Mucosa of descending colon (tissue), 3 donors: ENCODE measurements around the gene APOB. TPM values are rescaled to one million over a fixed set of nuclear protein-coding genes. Genes with fewer than 3 reads are reported as not detected.

ENCODE experiments used
- ATAC-seq: fragments of 200-7000 bp; cut with Tn5 transposase; one replicate; pipeline ENCODE4 v1.9.1; 2020; ENCODE audit warnings: mild to moderate bottlenecking, moderate library complexity
- DNase-seq, 3 donors: peaks; one replicate each; pipeline ENCODE4 v3.0.0-alpha.2; 2020
- H3K36me3 ChIP-seq: fragments of 200-600 bp; one replicate; pipeline ENCODE4 v1.8.0; 2021; ENCODE audit warnings: low read depth, mild to moderate bottlenecking
- H3K4me1 ChIP-seq: fragments of 200-600 bp; one replicate; pipeline ENCODE4 v1.8.0; 2021; ENCODE audit warnings: low read depth, mild to moderate bottlenecking
- H3K4me3 ChIP-seq: fragments of 200-600 bp; one replicate; pipeline ENCODE4 v1.8.0; 2021; ENCODE audit warnings: mild to moderate bottlenecking
- H3K9me3 ChIP-seq: fragments of 200-600 bp; one replicate; pipeline ENCODE4 v1.8.0; 2021; ENCODE audit warnings: mild to moderate bottlenecking
- CTCF ChIP-seq: fragments of 200-600 bp; IDR thresholded peaks from one replicate; pipeline ENCODE4 v1.8.0; 2022; ENCODE audit warnings: antibody characterized with exemption, mild to moderate bottlenecking
- intact Hi-C, 2 donors: fragments of 100-400 bp; cut with DNase I in 1 of 2; cut with micrococcal nuclease in 1 of 2; formaldehyde crosslinking; loops; one replicate each; pipeline versions ENCODE4 v1.11.0 to v1.11.1; 2022; cut with DNase I, micrococcal nuclease
- total RNA-seq, 3 donors: library from RNA; stranded (reverse); fragmentation: NEBNext Ultra II Directional in 2 of 3; extraction: Animal tissue kit (Norgen Biotek cat#: 25700) in 2 of 3; gene quantifications; one replicate each; pipeline versions ENCODE4 v1.2.1 to v1.2.4, GENCODE V29; 2021 to 2023
- donor health status: DM: no; HTN: no; CAD: no; lungs with moderate emphysema.
- donor health status: DM: no; HTN: no; CAD: no.
- donor health status: DM: no; HTN: yes; CAD: no.

APOB gene
- total RNA-seq, 3 donors from 2014 or later: 0.34 to 0.55 (median 0.47) TPM

DNA sequence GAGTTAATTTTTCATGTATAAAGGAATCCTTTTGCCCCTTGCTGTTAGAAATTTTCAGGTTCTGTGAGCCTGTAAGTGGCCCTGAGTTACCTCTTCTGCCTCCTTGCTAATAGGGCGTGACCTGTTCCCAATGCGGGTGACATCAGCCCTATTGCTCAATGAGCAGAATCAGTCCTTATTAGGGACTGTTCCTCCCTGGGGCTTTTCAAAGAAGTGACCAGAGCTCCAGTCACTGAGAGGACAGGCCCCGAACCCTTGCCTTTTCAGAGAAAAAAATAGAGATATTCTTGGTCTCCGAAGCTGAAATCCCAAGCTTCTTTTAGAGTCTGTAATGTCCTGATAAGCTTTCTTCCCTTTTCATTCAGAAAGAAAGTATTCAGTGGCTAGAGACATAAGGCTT, 8.2 kb upstream of the APOB start:
- no peak overlapping the region for H3K4me3 ChIP-seq
- H3K36me3 ChIP-seq: no peaks in the 10 kb centered on the region
- no peak for TF ChIP-seq CTCF
- no peaks in the 10 kb centered on the region for H3K9me3 ChIP-seq
- intact Hi-C loops: no loop called here
- ATAC-seq: no peak
- H3K4me1 ChIP-seq: no peaks in the 10 kb centered on the region
- DNase-seq: no peak

DNA sequence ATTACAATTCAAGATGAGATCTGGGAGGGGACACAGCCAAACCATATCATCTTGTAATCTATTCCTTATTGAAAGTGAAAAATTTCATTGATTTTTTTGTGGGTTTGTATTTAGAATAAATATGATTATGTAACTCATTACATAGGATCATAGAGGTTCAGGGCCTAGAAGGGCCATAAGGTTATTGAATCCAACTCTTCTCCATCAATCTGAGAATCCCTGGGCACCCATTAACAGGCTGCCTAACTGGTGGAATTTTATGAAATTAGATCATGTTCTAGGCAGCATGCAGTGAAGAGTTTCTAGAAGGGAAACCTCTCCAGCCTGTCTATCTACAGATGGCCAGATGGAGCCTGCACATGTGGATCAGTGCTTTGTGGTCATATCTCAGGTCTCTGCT, 6.3 kb upstream of the APOB start:
- ATAC-seq: no peak
- no peak for TF ChIP-seq CTCF
- no peak overlapping the region for H3K4me3 ChIP-seq
- no peaks in the 10 kb centered on the region for H3K36me3 ChIP-seq
- DNase-seq: no peak
- no peaks in the 10 kb centered on the region for H3K4me1 ChIP-seq
- H3K9me3 ChIP-seq: no peaks in the 10 kb centered on the region
- intact Hi-C loops: no loop called here

DNA sequence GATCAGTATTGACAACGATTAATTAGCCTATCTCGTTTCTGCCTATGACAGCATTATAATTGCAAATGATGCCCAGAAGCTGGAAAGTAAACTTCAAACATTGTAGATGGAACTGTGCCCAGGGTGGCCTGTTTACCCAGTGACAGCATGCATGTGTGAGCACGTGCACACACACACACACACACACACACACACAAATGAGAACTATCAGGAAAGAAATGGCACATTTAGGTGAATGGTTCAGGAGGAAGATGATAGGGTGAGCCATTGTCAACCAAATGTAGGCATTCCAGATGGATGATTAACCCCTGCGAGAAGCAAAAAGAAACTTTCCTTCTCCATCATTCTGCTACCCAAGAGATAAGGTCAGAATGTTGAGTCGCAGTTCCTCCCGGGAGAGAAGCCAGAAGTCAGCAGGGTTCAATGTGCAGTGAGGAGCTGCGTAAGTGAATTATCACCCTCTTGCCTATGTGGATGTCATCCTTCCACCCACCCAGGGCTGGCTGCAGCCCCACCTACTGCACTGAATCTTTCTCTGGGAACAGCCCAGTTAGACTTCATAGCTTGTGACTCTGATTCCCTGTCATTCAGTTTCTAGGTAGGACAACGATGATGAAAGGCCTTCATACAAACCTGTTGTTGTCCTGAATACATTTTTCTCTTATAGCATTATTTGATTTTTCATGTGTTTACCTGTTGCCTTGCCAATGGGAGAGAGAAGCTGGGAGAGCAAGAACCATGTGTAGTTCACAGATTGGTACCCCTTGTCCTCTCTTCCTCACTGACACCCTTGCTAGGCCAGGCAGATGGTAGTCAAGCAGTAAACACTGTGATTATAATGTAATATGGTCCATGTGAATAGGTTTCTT, 3.5 kb upstream of the APOB start:
- no peak overlapping the region for H3K4me3 ChIP-seq
- ATAC-seq (peak; percentile 38), DNase-seq (peak in 1 of 3 donors; percentile 51)
- H3K36me3 ChIP-seq: no peaks in the 10 kb centered on the region
- no peaks in the 10 kb centered on the region for H3K9me3 ChIP-seq
- intact Hi-C loops: loop anchor here in 1 of 2 donors (10.0 kb wide), 1 partner anchor 267 kb away; no protein-coding TSS in a partner anchor
- no peaks in the 10 kb centered on the region for H3K4me1 ChIP-seq
- TF ChIP-seq CTCF: no peak

DNA sequence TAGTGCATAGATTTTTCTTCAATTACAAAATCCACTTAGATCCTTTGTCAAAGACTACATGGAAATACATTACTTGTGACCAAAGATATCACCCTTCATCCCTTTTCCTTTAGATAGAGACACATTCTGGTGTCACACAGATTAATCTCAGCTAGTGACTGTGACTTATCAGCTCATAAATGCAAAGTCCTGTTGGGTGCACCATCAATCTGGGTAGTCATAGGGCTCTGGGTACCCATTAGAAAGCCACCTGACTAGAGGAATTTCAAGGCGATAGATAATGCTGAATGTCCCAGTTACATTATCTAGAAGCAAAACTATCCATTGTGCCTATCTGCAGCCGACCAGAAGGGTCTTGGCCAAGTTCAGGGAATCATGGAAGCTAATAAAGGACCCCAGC, 2.6 kb upstream of the APOB start:
- DNase-seq (no peak), ATAC-seq (no peak)
- Histone ChIP-seq H3K4me1 (no peaks in the 10 kb centered on the region), H3K36me3 (no peaks in the 10 kb centered on the region), H3K9me3 (no peaks in the 10 kb centered on the region), H3K4me3 (no peak overlapping the region)
- TF ChIP-seq CTCF: no peak
- intact Hi-C loops: loop anchor here in 1 of 2 donors (10.0 kb wide), 1 partner anchor 268 kb away; no protein-coding TSS in a partner anchor

GRCh38 chr2:21044694-21045371, 960 bp upstream of the APOB start:
- no peak for ATAC-seq
- Histone ChIP-seq H3K4me3 (no peak overlapping the region), H3K4me1 (no peaks in the 10 kb centered on the region), H3K36me3 (no peaks in the 10 kb centered on the region), H3K9me3 (no peaks in the 10 kb centered on the region)
- intact Hi-C loops: loop anchor here (5.0 to 10.0 kb wide), 2 partner anchors 77 to 270 kb away; partner anchors contain the start of gene TDRD15 (in 1 of the 2)
- TF ChIP-seq CTCF: no peak
- no peak for DNase-seq
